HCT116 (cell line): ENCODE results near the gene DHRS7B. TPM values are rescaled to one million over a fixed set of nuclear protein-coding genes. Genes with fewer than 3 reads are reported as not detected.

ENCODE experiments used
- ATAC-seq: fragments of 200-7000 bp; cut with Tn5 transposase; 2 replicates; pipeline ENCODE4 v1.9.1; 2020; ENCODE audit warnings: mild to moderate bottlenecking, moderate library complexity
- BruUV-seq: library from RNA; stranded (reverse); fragments of 400-500 nt; replicated peaks from 2 replicates; lab custom pipeline; 2021; lab: Mats Ljungman, UMichigan
- CTCF ChIA-PET: fragments of 300-600 bp; sonication (Branson Sonifier 250); formaldehyde crosslinking; loops from one replicate; lab custom pipeline; 2021; ENCODE audit warnings: antibody characterized with exemption; lab: Charles Lee
- POLR2A ChIA-PET: fragments of 300-600, 350-600 bp; sonication (Branson Sonifier 250); formaldehyde crosslinking; loops from one replicate; lab custom pipeline; 2021; ENCODE audit warnings: antibody characterized with exemption; lab: Charles Lee
- RAD21 ChIA-PET, 2 experiments: fragments of 300-600 bp; sonication (Branson Sonifier 250); formaldehyde crosslinking; loops; one replicate each; lab custom pipeline; 2023; ENCODE audit warnings: low total read pairs in 2 of 2; ENCODE audit not compliant: uncharacterized antibody in 2 of 2, unreplicated experiment in 2 of 2, low non-redundant PET in 1 of 2; lab: Charles Lee
- DNase-seq: peaks from one replicate; pipeline ENCODE4 v3.0.0-alpha.2; 2010; ENCODE audit warnings: low read depth, low spot score
- H2AFZ ChIP-seq: fragments of 200-600 bp; shearing (Covaris generic), sonication (generic); 2 replicates; pipeline ENCODE4 v1.6.1; 2017; ENCODE audit warnings: low read depth, mixed run types, mixed read lengths, antibody characterized with exemption, low read length; ENCODE audit not compliant: poor library complexity, severe bottlenecking
- H3K27ac ChIP-seq: 2 replicates; pipeline ENCODE4 v1.5.1; 2012; ENCODE audit warnings: low read depth, low read length
- H3K27me3 ChIP-seq: fragments of 200-600 bp; sonication (generic); 2 replicates; pipeline ENCODE4 v1.6.1; 2016; ENCODE audit warnings: mixed run types, low read length, mixed read lengths; ENCODE audit not compliant: insufficient read depth
- H3K36me3 ChIP-seq, 2 experiments: fragments of 200-500 bp in 1 of 2; fragments of 200-600 bp in 1 of 2; sonication (Bioruptor generic) in 1 of 2; sonication (generic) in 1 of 2; 2 replicates each; pipeline versions ENCODE4 v1.5.1 to v1.6.1; 2014 to 2016; ENCODE audit warnings: low read length in 2 of 2, inconsistent platforms in 1 of 2, mixed read lengths in 1 of 2, mixed run types in 1 of 2; ENCODE audit not compliant: insufficient read depth in 2 of 2, control insufficient read depth in 1 of 2
- H3K4me1 ChIP-seq, 2 experiments: fragments of 200-600 bp in 1 of 2; sonication (generic) in 1 of 2; 2 replicates each; pipeline versions ENCODE4 v1.5.1 to v1.6.1; 2012 to 2017; ENCODE audit warnings: low read length in 2 of 2, inconsistent platforms in 1 of 2, mild to moderate bottlenecking in 1 of 2, mixed read lengths in 1 of 2, mixed run types in 1 of 2, moderate library complexity in 1 of 2; ENCODE audit not compliant: insufficient read depth in 2 of 2, control insufficient read depth in 1 of 2
- H3K4me2 ChIP-seq: fragments of 200-600 bp; sonication (generic); 2 replicates; pipeline ENCODE4 v1.6.1; 2017; ENCODE audit warnings: mixed run types, low read length, mixed read lengths
- H3K4me3 ChIP-seq, 2 experiments: fragments of 200-600 bp in 1 of 2; sonication (generic) in 1 of 2; replicated peaks in 1 of 2; 2 replicates each; pipeline ENCODE4 v1.5.1; 2011 to 2016; ENCODE audit warnings: low read length in 2 of 2, control low read depth in 1 of 2, low read depth in 1 of 2, mild to moderate bottlenecking in 1 of 2, mixed read lengths in 1 of 2, mixed run types in 1 of 2
- H3K79me2 ChIP-seq: fragments of 200-600 bp; sonication (generic); 2 replicates; pipeline ENCODE4 v1.6.1; 2017; ENCODE audit warnings: mild to moderate bottlenecking, mixed run types, low read length, moderate library complexity, mixed read lengths; ENCODE audit not compliant: insufficient read depth
- H3K9ac ChIP-seq: fragments of 200-600 bp; sonication (generic); 2 replicates; pipeline ENCODE4 v1.6.1; 2016; ENCODE audit warnings: low read length, mixed read lengths
- H3K9me2 ChIP-seq: fragments of 200-600 bp; sonication (generic), shearing (Covaris generic); 2 replicates; pipeline ENCODE4 v1.6.1; 2017; ENCODE audit warnings: mixed run types, mild to moderate bottlenecking, moderate library complexity; ENCODE audit not compliant: insufficient read depth
- H3K9me3 ChIP-seq, 2 experiments: fragments of 200-500 bp in 1 of 2; fragments of 200-600 bp in 1 of 2; sonication (Bioruptor generic) in 1 of 2; sonication (generic) in 1 of 2; 2 replicates each; pipeline ENCODE4 v1.6.1; 2014 to 2017; ENCODE audit warnings: low read length in 2 of 2, mixed read lengths in 2 of 2, inconsistent platforms in 1 of 2, low read depth in 1 of 2, mild to moderate bottlenecking in 1 of 2, mixed run types in 1 of 2, moderate library complexity in 1 of 2; ENCODE audit not compliant: control insufficient read depth in 1 of 2, insufficient read depth in 1 of 2
- H4K20me1 ChIP-seq: fragments of 200-600 bp; sonication (generic), shearing (Covaris generic); 2 replicates; pipeline ENCODE4 v1.6.1; 2017; ENCODE audit warnings: mixed run types, mild to moderate bottlenecking, moderate library complexity; ENCODE audit not compliant: insufficient read depth
- CEBPB ChIP-seq: IDR thresholded peaks from 2 replicates; pipeline ENCODE4 v1.6.1; 2012; ENCODE audit warnings: low read depth
- EGR1 ChIP-seq: IDR thresholded peaks from 2 replicates; pipeline ENCODE4 v1.6.1; 2012; ENCODE audit warnings: low read depth
- EZH2phosphoT487 ChIP-seq: fragments of 200-600 bp; IDR thresholded peaks from 2 replicates; pipeline ENCODE4 v1.6.1; 2018; ENCODE audit warnings: antibody characterized with exemption, borderline replicate concordance
- FOSL1 ChIP-seq: IDR thresholded peaks from 2 replicates; pipeline ENCODE4 v1.6.1; 2012; ENCODE audit warnings: low read depth
- JUND ChIP-seq: IDR thresholded peaks from 2 replicates; pipeline ENCODE4 v1.6.1; 2012
- POLR2A ChIP-seq: IDR thresholded peaks from 2 replicates; pipeline ENCODE4 v1.7.0; 2011; ENCODE audit warnings: borderline replicate concordance; ENCODE audit not compliant: insufficient read depth, insufficient read length; ENCODE audit errors: extremely low read depth
- POLR2AphosphoS5 ChIP-seq: IDR thresholded peaks from 2 replicates; pipeline ENCODE4 v1.6.1; 2011; ENCODE audit warnings: mild to moderate bottlenecking, low read depth, low read length, moderate library complexity
- REST ChIP-seq: IDR thresholded peaks from 2 replicates; pipeline ENCODE4 v1.6.1; 2012; ENCODE audit warnings: low read depth
- SIN3A ChIP-seq: IDR thresholded peaks from 2 replicates; pipeline ENCODE4 v1.6.1; 2012; ENCODE audit warnings: low read depth
- SP1 ChIP-seq: IDR thresholded peaks from 2 replicates; pipeline ENCODE4 v1.6.1; 2012; ENCODE audit warnings: low read depth
- TCF7L2 ChIP-seq: IDR thresholded peaks from 2 replicates; pipeline ENCODE4 v1.7.0; 2011; ENCODE audit warnings: borderline replicate concordance, inconsistent platforms; ENCODE audit not compliant: insufficient read depth, insufficient read length; ENCODE audit errors: extremely low read depth
- YY1 ChIP-seq: IDR thresholded peaks from 2 replicates; pipeline ENCODE4 v1.6.1; 2011; ENCODE audit warnings: low read length, low read depth, moderate library complexity, mild to moderate bottlenecking; ENCODE audit not compliant: insufficient replicate concordance; ENCODE audit errors: extremely low read depth
- ZFX ChIP-seq: fragments of 450-650 bp; IDR thresholded peaks from 2 replicates; pipeline ENCODE4 v1.6.1; 2017
- ZNF274 ChIP-seq: fragments of 200-500 bp; sonication (Bioruptor generic); IDR thresholded peaks from 2 replicates; pipeline ENCODE4 v1.6.1; 2014; ENCODE audit warnings: mild to moderate bottlenecking, low read depth, low read length, inconsistent platforms
- intact Hi-C: fragments of 100-400 bp; cut with micrococcal nuclease; formaldehyde crosslinking; loops from 2 replicates; pipeline ENCODE4 v1.10.0; 2022
- total RNA-seq: library from RNA; stranded (reverse); gene quantifications from one replicate; pipeline ENCODE4 v1.2.1, GENCODE V29; 2021; ENCODE audit not compliant: unreplicated experiment

Gene DHRS7B
- total RNA-seq, 1 experiment from 2014 or later, result 19.6 TPM

DNA sequence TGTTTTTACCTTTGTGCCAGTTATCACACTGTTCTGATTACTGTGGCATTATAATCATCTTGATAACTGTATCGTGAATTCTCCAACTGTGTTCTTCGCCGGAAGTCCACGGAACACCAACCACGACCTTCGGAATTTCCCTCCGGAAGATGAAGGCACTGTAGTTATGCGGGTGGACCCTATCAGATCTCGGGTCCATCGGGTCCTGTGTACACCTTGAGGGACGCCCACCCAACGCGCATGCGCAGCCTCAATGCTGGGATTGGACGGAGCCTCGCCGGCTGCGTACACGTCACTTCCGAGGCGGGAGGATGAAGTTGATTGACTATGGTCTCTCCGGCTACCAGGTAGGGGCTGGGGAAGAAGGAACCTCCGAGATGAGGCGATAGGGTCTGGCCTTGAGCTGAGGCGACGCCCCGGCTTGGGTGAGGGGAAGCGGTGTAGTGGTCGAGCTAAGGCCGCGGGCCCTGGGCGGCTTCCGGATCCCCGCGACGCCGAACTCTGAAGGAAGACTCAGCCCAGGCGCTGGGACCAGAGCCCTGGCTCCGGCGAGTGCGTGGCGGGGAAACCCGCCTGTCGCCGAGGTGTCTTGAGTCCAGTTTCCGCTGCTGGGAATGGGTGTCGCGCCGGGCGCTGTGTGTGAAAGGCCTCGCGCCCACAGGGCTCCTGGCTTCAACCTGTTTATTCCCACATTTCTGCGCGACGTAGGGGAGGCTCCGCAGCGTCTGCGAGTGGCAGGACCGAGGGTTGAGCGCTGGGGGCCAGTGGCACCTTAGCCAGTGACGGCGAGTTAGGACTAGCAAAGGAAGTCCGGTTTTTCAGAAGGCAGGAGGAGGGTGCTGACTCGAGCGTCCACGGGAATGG, at the start of gene DHRS7B (continued):
- TF ChIP-seq REST (no peak), JUND (no peak)

DNA sequence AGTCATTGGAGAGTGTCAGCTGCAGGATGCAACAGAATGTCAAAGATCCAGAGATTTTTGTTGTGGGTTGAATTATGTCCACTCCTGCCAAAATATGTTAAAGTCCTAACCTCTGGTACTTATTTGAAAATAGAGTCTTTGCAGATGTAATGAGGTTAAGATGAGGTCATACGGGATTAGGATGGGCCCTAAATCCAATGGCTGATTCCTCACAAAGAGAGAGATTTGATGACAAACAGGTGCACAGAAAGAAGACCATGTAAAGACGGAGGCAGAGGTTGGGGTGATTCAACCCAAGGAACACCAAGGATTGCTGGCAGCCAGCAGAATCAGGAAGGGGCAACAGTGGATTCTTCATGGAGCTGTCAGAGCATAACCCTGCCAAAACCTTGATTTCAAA, 49.5 kb upstream of the DHRS7B start:
- no peak overlapping the region for H3K4me3 ChIP-seq
- no peak overlapping the region for H3K4me2 ChIP-seq
- ChIA-PET CTCF (no interaction called here), RAD21 (no interaction called here), POLR2A (interaction anchor here (0.6 kb wide), 1 partner anchor 9 kb away, joined by 3 read pairs; no protein-coding TSS in a partner anchor)
- no peaks in the 10 kb centered on the region for H3K27me3 ChIP-seq
- H2AFZ ChIP-seq, result no peak overlapping the region
- intact Hi-C loops, result no loop called here
- DNase-seq (no peak), ATAC-seq (no peak)
- no peak overlapping the region for H3K9ac ChIP-seq
- H3K4me1 ChIP-seq, result peaks cover 0 to 6% of the 10 kb centered on the region in 2 experiments; a peak in 1 of 4 replicates
- H4K20me1 ChIP-seq, result no peaks in the 10 kb centered on the region
- H3K9me2 ChIP-seq, result no peaks in the 10 kb centered on the region
- H3K36me3 ChIP-seq, result no peaks in the 10 kb centered on the region
- no peaks in the 10 kb centered on the region for H3K79me2 ChIP-seq
- TF ChIP-seq POLR2AphosphoS5 (no peak), SP1 (no peak), SIN3A (no peak), EGR1 (no peak), YY1 (no peak), ZFX (no peak), TCF7L2 (no peak), EZH2phosphoT487 (no peak), POLR2A (no peak), ZNF274 (no peak), CEBPB (no peak), FOSL1 (no peak)
- no peaks in the 10 kb centered on the region for H3K9me3 ChIP-seq
- H3K27ac ChIP-seq, result no peak overlapping the region
- BruUV-seq, result no TSS peak
